Right lobe of liver (tissue), 6 donors: ENCODE results near the gene PRKN. TPM values are rescaled to one million over a fixed set of nuclear protein-coding genes. Genes with fewer than 3 reads are reported as not detected.
"Not testable (repeated sequence)": the region's sequence is repeated elsewhere in the genome, so short reads cannot be mapped to it uniquely, and the experiment has no call there.

ENCODE experiments used
- ATAC-seq, 4 donors: fragments of 200-7000 bp; cut with Tn5 transposase; one replicate each; pipeline ENCODE4 v1.9.1; 2020; ENCODE audit warnings: mild to moderate bottlenecking in 4 of 4, moderate library complexity in 4 of 4
- DNase-seq, 3 donors: peaks; one replicate each; pipeline ENCODE4 v3.0.0-alpha.2; 2020
- H3K27ac ChIP-seq, 3 donors: fragments of 200-600 bp; one replicate each; pipeline ENCODE4 v1.8.0; 2022
- H3K27me3 ChIP-seq, 2 donors: fragments of 200-600 bp; one replicate each; pipeline ENCODE4 v1.8.0; 2022
- H3K36me3 ChIP-seq, 4 donors: fragments of 200-600 bp; sonication (generic) in 1 of 4; one replicate each; pipeline versions ENCODE4 v1.5.1 to v1.8.0; 2017 to 2022; ENCODE audit warnings: control low read depth in 1 of 4
- H3K4me1 ChIP-seq, 4 donors: fragments of 200-600 bp; sonication (generic) in 1 of 4; one replicate each; pipeline versions ENCODE4 v1.5.1 to v1.8.0; 2017 to 2022; ENCODE audit warnings: control low read depth in 1 of 4
- H3K4me3 ChIP-seq, 3 donors: fragments of 200-600 bp; one replicate each; pipeline ENCODE4 v1.8.0; 2022
- H3K9me3 ChIP-seq, 4 donors: fragments of 200-600 bp; sonication (generic) in 1 of 4; one replicate each; pipeline versions ENCODE4 v1.5.1 to v1.8.0; 2017 to 2022; ENCODE audit warnings: control low read depth in 1 of 4
- POLR2A ChIP-seq: fragments of 450-650 bp; IDR thresholded peaks from one replicate; pipeline ENCODE4 v1.6.1; 2017; ENCODE audit warnings: antibody characterized with exemption, mild to moderate bottlenecking
- WGBS: methylation state at CpG from one replicate; pipeline ENCODE4 v1.1.6; 2018; ENCODE audit warnings: low coverage, low lambda C conversion rate; ENCODE audit not compliant: insufficient coverage; ENCODE audit errors: missing lambda C conversion rate; 5-methylcytosine and 5-hydroxymethylcytosine counted together
- intact Hi-C, 2 donors: fragments of 100-400 bp; cut with DNase I; formaldehyde crosslinking; loops; one replicate each; pipeline versions ENCODE4 v1.11.2 to v1.14.1; 2022
- total RNA-seq, 6 experiments: library from RNA; depleted of rRNA in 2 of 6; stranded (reverse); fragments of >200 nt in 2 of 6; fragmentation: NEBNext Ultra II Directional in 3 of 6; extraction: Animal tissue kit (Norgen Biotek cat#: 25700) in 3 of 6; gene quantifications; one replicate each; pipeline versions ENCODE4 v1.1.0 to v1.2.4, GENCODE V29; 2016 to 2023
- TF ChIP-seq, protein P1 (sequence below), 4 donors: fragments of 200-600 bp in 3 of 4; fragments of 450-650 bp in 1 of 4; IDR thresholded peaks; one replicate each; pipeline versions ENCODE4 v1.5.1 to v1.8.0; 2016 to 2022; ENCODE audit warnings: antibody characterized with exemption in 4 of 4, mild to moderate bottlenecking in 2 of 4
- donor health status: DM: no; HTN: yes; CAD: no.
- donor health status: DM: no; HTN: no; CAD: no.
- donor health status: DM: no; HTN: no; CAD: no.
- donor health status: DM: no; HTN: yes; CAD: no.
- donor health status: DM: no; HTN: yes; CAD: no.

PRKN gene
- total RNA-seq, 6 experiments from 2014 or later = 1.1 to 3.7 (median 2.2) TPM

DNA sequence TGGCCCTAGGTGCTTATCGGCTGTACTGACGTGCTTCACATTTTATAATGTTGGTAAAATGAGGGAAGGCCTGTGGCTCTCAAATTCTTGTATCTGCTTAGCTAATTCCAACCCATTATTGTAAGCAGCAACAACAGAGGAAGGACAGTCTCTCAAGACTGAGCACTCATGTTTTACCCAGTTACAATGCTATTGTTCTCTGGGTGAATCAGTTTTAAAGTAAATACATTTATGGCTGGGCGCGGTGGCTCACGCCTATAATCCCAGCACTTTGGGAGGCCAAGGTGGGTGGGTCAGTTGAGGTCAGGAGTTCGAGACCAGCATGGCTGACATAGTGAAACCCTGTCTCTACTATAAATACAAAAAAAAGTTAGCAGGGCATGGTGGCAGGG is 194.6 kb downstream of the PRKN start:
- no peak for DNase-seq
- Histone ChIP-seq H3K4me1 (no peaks in the 10 kb centered on the region), H3K9me3 (no peaks in the 10 kb centered on the region), H3K36me3 (no peaks in the 10 kb centered on the region), H3K27me3 (no peaks in the 10 kb centered on the region), H3K4me3 (no peak overlapping the region), H3K27ac (no peak overlapping the region)
- no peak for ATAC-seq
- WGBS = 97% methylated on average over 5 of the region's 6 CpGs
- no peak for TF ChIP-seq POLR2A
- TF ChIP-seq, protein P1, sequence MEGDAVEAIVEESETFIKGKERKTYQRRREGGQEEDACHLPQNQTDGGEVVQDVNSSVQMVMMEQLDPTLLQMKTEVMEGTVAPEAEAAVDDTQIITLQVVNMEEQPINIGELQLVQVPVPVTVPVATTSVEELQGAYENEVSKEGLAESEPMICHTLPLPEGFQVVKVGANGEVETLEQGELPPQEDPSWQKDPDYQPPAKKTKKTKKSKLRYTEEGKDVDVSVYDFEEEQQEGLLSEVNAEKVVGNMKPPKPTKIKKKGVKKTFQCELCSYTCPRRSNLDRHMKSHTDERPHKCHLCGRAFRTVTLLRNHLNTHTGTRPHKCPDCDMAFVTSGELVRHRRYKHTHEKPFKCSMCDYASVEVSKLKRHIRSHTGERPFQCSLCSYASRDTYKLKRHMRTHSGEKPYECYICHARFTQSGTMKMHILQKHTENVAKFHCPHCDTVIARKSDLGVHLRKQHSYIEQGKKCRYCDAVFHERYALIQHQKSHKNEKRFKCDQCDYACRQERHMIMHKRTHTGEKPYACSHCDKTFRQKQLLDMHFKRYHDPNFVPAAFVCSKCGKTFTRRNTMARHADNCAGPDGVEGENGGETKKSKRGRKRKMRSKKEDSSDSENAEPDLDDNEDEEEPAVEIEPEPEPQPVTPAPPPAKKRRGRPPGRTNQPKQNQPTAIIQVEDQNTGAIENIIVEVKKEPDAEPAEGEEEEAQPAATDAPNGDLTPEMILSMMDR (IDR thresholded peaks at IDR 0.05) = no peak
- intact Hi-C loops = no loop called here

DNA sequence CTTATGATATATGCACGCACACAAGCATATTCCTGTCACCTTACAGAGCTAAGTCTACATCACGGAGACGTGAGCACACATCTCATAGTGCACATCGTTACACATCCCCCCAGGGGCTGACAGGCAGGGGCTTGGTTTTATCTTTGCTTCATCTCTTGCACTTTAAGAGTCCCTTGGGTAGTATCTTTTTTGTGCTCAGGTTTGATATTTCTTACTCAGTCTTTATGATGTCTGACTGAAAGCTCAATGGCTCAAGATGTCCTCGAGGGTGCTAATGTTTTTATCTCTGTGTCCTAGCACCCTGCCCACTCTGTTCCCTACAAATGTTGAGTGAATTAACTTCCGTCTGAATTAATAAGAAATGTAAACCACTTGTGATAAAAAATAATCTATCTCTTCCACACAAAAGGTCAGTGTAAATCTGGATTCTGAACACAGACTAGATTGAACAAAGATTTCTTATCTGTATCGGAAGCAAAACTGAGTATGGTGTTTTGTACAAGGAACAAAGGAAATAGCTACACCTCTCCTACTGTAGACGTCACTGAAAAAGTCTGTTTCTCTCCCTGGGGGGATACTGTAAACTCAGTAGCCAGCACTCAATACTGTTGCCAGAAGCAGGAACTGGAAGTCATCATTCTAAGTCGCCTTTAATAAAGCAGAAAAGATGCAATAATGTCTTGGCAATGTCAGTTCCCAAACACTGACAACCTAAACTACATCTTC is 195.1 kb downstream of the PRKN start:
- Histone ChIP-seq H3K27me3 (no peaks in the 10 kb centered on the region), H3K4me1 (peaks cover 0 to 4% (median 0%) of the 10 kb centered on the region in 4 donors), H3K27ac (no peak overlapping the region), H3K9me3 (no peaks in the 10 kb centered on the region), H3K4me3 (no peak overlapping the region), H3K36me3 (no peaks in the 10 kb centered on the region)
- 65% methylated on average over 8 of the region's 9 CpGs for WGBS
- intact Hi-C loops = no loop called here
- ATAC-seq (no peak), DNase-seq (no peak)
- TF ChIP-seq POLR2A = no peak
- TF ChIP-seq, protein P1 (IDR thresholded peaks at IDR 0.05) = no peak

DNA sequence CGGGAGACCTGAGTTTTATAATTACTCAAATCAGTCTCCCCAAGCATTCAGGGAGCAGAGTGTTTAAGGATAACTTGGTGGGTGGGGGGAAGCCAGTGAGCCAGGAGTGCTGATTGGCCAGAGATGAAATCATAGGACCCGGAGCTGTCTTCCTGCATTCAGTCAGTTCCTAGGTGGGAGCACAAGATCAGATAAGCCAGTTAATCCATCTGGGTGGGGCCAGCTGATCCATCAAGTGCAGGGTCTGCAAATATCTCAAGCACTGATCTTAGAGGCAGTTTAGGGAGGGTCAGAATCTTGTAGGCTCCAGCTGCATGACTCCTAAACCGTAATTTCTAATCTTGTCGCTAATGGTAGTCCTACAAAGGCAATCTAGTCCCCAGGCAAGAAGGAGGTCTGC is 196.2 kb downstream of the PRKN start:
- H3K36me3 ChIP-seq, ATAC-seq, H3K27me3 ChIP-seq, DNase-seq, H3K27ac ChIP-seq, intact Hi-C loops, H3K9me3 ChIP-seq, H3K4me3 ChIP-seq: not testable (repeated sequence)
- WGBS = 100% methylated on average over 1 of the region's 4 CpGs
- peaks cover 0 to 13% (median 0%) of the 10 kb centered on the region in 4 donors for H3K4me1 ChIP-seq

DNA sequence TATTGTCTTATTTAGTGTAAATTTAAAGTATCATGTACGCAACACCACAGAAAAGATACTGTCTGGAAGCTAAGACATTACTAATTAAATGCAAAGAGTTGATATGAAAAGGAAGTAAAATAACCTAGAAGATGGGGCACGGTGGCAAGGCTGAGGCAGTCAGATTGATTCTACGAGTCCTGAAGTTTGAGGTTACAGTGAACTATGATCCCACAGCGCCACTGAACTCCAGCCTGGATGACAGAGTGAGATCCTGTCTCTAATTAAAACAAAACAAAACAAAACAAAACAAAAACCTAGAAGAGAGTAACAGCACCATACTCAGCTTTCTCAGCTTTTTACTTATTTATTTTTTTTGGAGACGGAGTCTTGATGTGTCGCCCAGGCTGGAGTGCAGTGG is 199.0 kb downstream of the PRKN start:
- intact Hi-C loops = no loop called here
- H3K36me3 ChIP-seq = no peaks in the 10 kb centered on the region
- H3K4me1 ChIP-seq = peaks cover 0 to 13% (median 0%) of the 10 kb centered on the region in 4 donors
- H3K27ac ChIP-seq = no peak overlapping the region
- TF ChIP-seq, protein P1 (IDR thresholded peaks at IDR 0.05) = peak in 1 of 4 donors; percentile 24
- no peak for TF ChIP-seq POLR2A
- no peak overlapping the region for H3K4me3 ChIP-seq
- no peaks in the 10 kb centered on the region for H3K27me3 ChIP-seq
- no peaks in the 10 kb centered on the region for H3K9me3 ChIP-seq
- DNase-seq = no peak
- ATAC-seq = peak; percentile 55 to 87 (median 72)
- 60% methylated on average over 6 of the region's 6 CpGs for WGBS

DNA sequence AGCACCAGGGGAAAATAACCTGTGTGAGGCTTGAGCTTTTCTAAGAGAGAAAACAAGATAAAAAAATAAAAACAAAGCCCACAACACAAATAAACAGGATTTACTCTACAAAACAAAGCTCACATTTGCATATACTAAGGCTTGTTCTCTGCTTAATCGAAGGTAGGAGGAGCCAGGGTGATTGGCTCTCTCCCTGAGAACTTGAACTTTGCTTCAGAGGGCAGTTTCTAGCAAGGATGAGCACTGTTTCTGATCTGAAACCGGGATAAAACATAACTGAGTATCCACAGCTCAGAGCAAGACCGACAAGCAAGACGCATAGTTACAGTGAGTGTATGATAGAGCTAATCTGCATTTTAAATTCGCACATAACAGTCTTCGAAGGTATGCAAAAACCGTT is 200.6 kb downstream of the PRKN start:
- intact Hi-C loops = no loop called here

More for the DNA sequence above, 200.6 kb downstream of the PRKN start:
- TF ChIP-seq, protein P1 (IDR thresholded peaks at IDR 0.05) = no peak
- TF ChIP-seq POLR2A = no peak
- peaks cover 0 to 13% (median 0%) of the 10 kb centered on the region in 4 donors for H3K4me1 ChIP-seq
- H3K9me3 ChIP-seq = no peaks in the 10 kb centered on the region
- no peak overlapping the region for H3K27ac ChIP-seq
- 44% methylated on average over 6 of the region's 7 CpGs for WGBS
- no peak overlapping the region for H3K4me3 ChIP-seq
- no peaks in the 10 kb centered on the region for H3K27me3 ChIP-seq
- DNase-seq = no peak
- peak; percentile 64 to 86 (median 74) for ATAC-seq
- H3K36me3 ChIP-seq = no peaks in the 10 kb centered on the region
